ENCODE results near the gene UGT1A3.

UGT1A3 gene

DNA sequence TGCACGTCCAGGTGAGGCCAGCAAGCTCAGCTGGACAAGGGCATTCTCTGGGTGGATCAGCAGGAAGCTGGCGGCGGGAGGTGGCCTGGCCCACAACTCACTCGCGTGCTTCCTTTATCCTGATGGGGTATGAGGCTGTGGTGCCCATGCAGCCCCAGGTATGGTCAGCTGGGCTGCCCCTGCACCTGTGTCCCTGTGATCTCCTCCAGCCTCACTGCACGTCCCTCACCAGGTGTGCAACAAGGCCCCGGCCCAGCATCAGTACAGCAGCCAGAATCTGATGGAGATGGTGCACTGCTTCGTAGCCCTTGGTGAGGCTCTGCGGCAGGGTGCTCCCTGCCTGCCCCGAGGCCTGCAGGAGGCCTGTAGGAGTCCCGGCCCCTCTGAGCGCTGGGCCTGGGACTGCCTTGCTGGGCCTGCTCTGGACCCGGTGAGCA lies 66.9 kb downstream of the UGT1A3 start:
- ATAC-seq (replicated peaks; ENCODE audit: extremely low read depth, poor library complexity, severe bottlenecking) (no peak), DNase-seq (ENCODE audit: low spot score in 2 of 2) (no peak)
- H3K36me3 Mint-ChIP-seq (ENCODE audit: insufficient read depth), result no peaks in the 10 kb centered on the region
- H3K4me1 Mint-ChIP-seq, result no peaks in the 10 kb centered on the region
- no peaks in the 10 kb centered on the region for H3K9me3 Mint-ChIP-seq
- H3K27ac Mint-ChIP-seq (ENCODE audit: low read depth), result no peak overlapping the region
- no peak overlapping the region for H3K4me3 Mint-ChIP-seq
- H3K27me3 Mint-ChIP-seq, result peaks cover 41% of the 10 kb centered on the region

DNA sequence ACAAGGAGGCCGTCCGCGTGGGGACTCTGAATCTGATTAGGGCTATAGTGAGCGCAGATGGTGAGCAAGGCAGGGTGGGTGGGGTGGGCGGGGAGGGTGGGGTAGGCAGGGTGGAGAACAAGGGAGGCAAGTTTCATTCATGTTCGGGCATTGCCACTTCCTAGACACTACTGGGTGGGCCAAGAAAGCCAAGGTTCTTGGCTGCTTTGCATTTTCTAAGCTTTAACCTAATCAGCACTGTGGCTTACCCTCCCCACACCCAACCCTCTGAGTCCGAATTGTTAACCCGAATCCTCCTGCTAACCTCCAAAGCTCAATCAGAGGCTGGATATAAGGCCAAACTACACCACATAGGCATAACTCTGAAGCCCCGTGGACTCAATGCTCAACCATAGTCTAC lies 67.4 kb downstream of the UGT1A3 start:
- no peak for ATAC-seq (replicated peaks; ENCODE audit: extremely low read depth, poor library complexity, severe bottlenecking)
- H3K27me3 Mint-ChIP-seq, result peaks cover 37% of the 10 kb centered on the region
- H3K9me3 Mint-ChIP-seq, result no peaks in the 10 kb centered on the region
- H3K4me3 Mint-ChIP-seq, result no peak overlapping the region
- no peak overlapping the region for H3K27ac Mint-ChIP-seq (ENCODE audit: low read depth)
- H3K4me1 Mint-ChIP-seq, result peaks cover 2% of the 10 kb centered on the region
- no peaks in the 10 kb centered on the region for H3K36me3 Mint-ChIP-seq (ENCODE audit: insufficient read depth)
- DNase-seq (ENCODE audit: low spot score in 2 of 2), result no peak

DNA sequence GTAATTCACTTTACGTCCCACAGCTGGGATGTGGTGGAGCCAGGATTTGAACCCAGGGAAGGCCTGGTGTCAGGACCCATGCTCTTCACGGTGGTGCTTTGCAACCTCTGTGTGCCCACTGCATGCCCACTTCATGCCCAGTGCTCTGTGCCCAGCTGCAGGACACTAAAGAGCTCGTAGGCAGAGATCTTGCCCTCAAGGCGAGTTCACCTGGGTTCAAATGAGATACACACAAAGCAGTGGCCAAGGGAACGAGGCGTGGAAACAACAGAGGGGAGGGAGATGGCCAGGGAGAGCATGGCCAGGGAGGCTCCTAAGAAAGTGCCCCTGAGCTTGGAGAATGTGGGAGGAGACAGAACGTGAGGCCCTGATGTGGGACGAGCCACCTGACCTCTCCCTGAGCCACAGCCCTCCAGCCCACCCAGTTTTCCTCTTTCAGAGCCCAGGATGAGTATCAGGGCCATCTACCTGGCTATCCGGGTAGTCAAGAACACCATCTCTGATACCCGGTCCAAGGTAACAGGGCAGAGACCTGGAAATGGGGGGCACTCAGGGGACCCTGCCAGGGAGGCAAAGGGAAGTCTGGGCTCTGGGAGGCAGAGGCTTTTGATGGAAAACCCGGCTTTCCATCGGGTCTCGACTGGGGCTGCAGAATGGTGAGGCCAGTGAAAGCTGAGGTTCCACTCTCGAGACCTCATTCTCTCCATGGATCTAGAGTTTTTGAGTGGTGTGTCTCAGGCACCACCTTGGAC lies 69.7 kb downstream of the UGT1A3 start:
- H3K36me3 Mint-ChIP-seq (ENCODE audit: insufficient read depth), result no peaks in the 10 kb centered on the region
- peaks cover 30% of the 10 kb centered on the region for H3K27me3 Mint-ChIP-seq
- no peaks in the 10 kb centered on the region for H3K9me3 Mint-ChIP-seq
- DNase-seq (ENCODE audit: low spot score in 2 of 2) (peak in 1 of 2 donors; percentile 6), ATAC-seq (replicated peaks; ENCODE audit: extremely low read depth, poor library complexity, severe bottlenecking) (no peak)
- H3K4me3 Mint-ChIP-seq, result no peak overlapping the region
- H3K4me1 Mint-ChIP-seq, result peaks cover 8% of the 10 kb centered on the region
- no peak overlapping the region for H3K27ac Mint-ChIP-seq (ENCODE audit: low read depth)

DNA sequence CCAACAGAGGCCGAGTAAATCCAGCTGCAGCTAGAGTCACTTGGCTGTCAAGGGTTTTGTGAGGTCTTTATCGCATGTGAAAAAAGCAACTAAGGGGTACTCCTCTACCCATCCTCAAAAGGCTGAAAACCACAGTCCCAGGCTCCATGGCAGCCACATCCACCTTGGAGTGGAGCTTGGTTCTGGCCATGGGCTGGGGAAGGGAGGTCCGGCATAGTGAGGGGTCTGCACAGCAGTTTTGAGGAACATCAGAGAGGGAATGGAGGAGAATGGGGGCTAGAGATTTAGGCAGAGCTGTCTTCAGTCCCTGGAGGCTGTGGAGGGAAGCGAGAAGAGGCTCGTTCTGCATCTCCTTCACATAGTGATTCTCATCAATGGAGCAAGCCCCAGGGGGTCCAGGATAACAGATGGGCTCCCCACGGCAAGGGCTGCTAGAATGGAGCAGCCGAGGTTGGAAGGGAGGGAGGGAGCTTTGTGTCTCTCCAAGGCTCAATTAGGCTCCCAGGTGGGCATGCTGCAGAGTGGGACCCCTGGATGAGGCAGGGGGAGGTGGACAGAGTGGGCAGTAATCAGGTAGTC lies 70.3 kb downstream of the UGT1A3 start:
- ATAC-seq (replicated peaks; ENCODE audit: extremely low read depth, poor library complexity, severe bottlenecking) (no peak), DNase-seq (ENCODE audit: low spot score in 2 of 2) (peak in 1 of 2 donors; percentile 4)
- Mint-ChIP-seq H3K4me3 (no peak overlapping the region), H3K4me1 (peaks cover 8% of the 10 kb centered on the region), H3K27ac (ENCODE audit: low read depth) (no peak overlapping the region), H3K27me3 (peaks cover 36% of the 10 kb centered on the region), H3K36me3 (ENCODE audit: insufficient read depth) (no peaks in the 10 kb centered on the region), H3K9me3 (no peaks in the 10 kb centered on the region)

DNA sequence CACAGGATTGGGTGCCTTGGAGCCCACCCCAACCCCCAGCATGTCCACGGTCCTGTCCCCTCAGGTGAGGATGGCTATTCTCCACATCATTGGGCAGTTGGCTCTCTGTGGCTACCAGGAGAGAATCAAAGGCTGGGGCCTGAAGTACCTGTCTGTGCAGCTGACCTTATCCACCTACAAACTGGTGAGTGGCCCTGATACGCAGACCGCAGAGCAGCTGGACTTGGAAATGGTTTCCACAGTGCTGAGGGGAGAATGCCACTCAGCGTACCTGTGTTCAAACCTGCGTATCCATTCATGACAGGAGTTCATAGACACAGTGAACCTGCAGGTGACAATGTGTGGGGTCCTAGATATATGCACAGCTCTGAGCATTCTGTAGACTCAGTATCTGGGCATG lies 70.9 kb downstream of the UGT1A3 start:
- DNase-seq (ENCODE audit: low spot score in 2 of 2) (no peak), ATAC-seq (replicated peaks; ENCODE audit: extremely low read depth, poor library complexity, severe bottlenecking) (no peak)
- Mint-ChIP-seq H3K27me3 (peaks cover 42% of the 10 kb centered on the region), H3K36me3 (ENCODE audit: insufficient read depth) (no peaks in the 10 kb centered on the region), H3K9me3 (no peaks in the 10 kb centered on the region), H3K4me3 (no peak overlapping the region), H3K4me1 (peaks cover 8% of the 10 kb centered on the region), H3K27ac (ENCODE audit: low read depth) (no peak overlapping the region)

DNA sequence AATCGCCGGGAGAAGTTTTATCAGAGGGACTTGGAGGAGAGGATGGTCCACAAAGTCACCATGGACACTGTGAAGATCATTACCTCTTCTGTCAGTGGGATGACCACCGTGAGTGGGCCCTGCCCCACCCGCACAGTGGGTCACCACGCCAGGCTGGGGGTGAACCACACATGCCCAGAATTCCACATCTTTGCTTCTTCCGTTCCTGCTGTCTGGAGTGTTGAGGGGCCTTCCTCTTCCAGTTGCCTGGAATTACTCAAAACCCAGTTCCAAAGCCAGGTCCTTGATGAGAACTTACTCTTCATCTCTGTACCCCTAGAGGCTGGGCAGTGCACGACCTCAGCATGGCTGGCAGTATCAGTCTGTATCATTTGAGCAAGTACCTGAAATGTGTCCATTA lies 71.4 kb downstream of the UGT1A3 start:
- H3K27ac Mint-ChIP-seq (ENCODE audit: low read depth), result no peak overlapping the region
- ATAC-seq (replicated peaks; ENCODE audit: extremely low read depth, poor library complexity, severe bottlenecking) (no peak), DNase-seq (ENCODE audit: low spot score in 2 of 2) (peak in 1 of 2 donors; percentile 5)
- peaks cover 47% of the 10 kb centered on the region for H3K27me3 Mint-ChIP-seq
- no peaks in the 10 kb centered on the region for H3K36me3 Mint-ChIP-seq (ENCODE audit: insufficient read depth)
- no peak overlapping the region for H3K4me3 Mint-ChIP-seq
- H3K4me1 Mint-ChIP-seq, result peaks cover 8% of the 10 kb centered on the region
- no peaks in the 10 kb centered on the region for H3K9me3 Mint-ChIP-seq

DNA sequence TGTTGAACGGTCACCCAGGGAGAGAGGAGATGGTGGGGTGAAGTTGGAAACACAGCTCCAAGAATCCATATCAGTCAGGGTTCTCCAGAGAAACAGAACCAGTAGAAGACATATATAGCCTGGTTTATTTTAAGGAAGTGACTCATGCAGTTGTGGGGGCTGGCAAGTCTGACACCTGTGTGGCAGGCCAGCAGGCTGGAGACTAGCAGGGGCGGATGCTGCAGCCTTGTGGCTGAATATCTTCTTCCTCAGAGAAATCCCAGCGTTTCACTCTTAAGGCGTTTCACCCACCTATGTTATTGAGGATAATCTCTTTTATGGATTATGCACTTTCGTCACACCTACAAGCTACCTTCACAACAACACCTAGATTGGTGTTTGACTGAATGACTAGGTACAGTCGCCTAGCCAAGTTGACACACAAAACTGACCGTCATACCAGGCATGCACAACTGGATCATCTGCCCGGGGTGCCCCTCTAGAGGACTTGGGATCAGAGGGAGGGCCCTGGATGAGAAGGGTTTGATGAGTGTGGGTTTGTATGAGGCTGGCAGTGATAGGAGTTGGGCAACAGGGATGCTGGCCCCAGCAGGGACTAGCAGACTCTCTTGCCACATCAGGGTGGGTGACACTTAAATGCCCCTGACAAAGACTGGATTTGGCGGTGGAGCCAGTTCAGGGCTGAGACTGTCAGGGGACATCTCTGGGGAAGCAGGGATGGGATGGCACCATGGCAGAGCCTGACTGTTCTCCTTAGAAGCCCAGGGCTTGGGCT lies 72.7 kb downstream of the UGT1A3 start:
- Mint-ChIP-seq H3K9me3 (no peaks in the 10 kb centered on the region), H3K4me1 (peaks cover 8% of the 10 kb centered on the region), H3K4me3 (no peak overlapping the region), H3K36me3 (ENCODE audit: insufficient read depth) (no peaks in the 10 kb centered on the region), H3K27ac (ENCODE audit: low read depth) (no peak overlapping the region), H3K27me3 (peaks cover 60% of the 10 kb centered on the region)
- DNase-seq (ENCODE audit: low spot score in 2 of 2) (peak in 1 of 2 donors; percentile 11), ATAC-seq (replicated peaks; ENCODE audit: extremely low read depth, poor library complexity, severe bottlenecking) (peak; percentile 68)

DNA sequence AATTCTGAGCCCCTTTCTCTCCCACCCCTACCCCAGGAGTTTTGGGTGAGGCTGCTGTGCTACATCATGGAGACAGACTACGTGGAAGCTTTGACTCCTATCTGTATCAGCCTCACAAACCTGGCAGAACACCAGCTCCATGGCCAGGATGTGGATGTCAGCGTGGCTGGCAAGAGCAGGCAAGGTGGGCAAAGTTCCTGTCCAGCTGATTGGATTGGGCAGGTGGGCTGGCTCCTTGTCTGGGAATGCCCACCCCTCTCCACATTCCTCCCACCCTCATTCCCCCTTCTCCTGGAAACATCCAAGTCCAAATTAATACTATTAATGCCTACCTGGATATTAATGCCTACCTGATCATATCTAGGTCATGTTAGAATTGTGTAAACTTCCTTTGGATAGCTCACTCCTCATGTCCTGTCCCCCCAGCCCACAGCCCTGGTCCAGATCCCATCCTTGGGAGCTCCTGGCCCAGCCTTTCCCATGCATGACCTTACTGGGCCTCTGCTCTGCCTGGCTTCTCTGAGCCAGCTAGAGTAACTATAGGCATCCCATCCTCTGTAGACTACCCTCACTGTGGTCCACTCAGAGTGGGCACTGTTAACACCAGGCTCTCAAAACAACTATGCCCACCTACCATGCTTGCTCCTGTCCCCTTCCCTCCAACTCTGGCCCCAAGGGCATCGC lies 73.4 kb downstream of the UGT1A3 start:
- Mint-ChIP-seq H3K4me1 (peaks cover 8% of the 10 kb centered on the region), H3K27me3 (peaks cover 63% of the 10 kb centered on the region), H3K27ac (ENCODE audit: low read depth) (no peak overlapping the region), H3K9me3 (no peaks in the 10 kb centered on the region), H3K36me3 (ENCODE audit: insufficient read depth) (no peaks in the 10 kb centered on the region), H3K4me3 (no peak overlapping the region)
- ATAC-seq (replicated peaks; ENCODE audit: extremely low read depth, poor library complexity, severe bottlenecking), result no peak
- no peak for DNase-seq (ENCODE audit: low spot score in 2 of 2)

DNA sequence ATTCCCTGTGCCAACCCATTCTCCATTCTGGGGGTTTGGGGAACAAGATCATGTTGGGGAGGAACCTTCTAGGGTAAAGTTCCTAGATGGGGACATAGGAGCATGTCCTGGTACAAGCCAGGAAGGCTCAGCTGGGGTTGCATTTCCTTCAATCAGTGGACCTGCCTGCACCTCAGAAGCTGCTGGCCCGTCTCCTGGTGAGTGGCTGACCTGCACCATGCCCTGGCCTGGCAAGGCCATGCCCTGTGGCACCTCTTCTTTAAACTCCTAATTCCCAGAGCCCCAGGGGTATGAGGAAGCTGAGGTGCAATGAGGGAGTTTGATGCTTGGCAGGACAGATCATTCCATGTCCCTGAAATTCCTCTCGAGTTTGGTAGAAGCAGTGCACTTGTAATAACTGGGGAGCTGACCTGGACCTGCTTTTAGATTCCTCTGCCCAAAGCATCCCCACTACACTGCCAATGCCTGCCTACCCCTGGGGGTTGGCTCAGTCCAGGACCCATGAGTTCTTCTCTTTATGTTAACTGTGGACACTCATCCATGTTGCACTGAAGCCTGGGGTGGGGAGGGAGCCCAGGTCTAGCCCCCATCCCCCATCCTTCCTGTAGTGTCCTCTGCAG lies 74.6 kb downstream of the UGT1A3 start:
- H3K27me3 Mint-ChIP-seq, result peaks cover 61% of the 10 kb centered on the region

DNA sequence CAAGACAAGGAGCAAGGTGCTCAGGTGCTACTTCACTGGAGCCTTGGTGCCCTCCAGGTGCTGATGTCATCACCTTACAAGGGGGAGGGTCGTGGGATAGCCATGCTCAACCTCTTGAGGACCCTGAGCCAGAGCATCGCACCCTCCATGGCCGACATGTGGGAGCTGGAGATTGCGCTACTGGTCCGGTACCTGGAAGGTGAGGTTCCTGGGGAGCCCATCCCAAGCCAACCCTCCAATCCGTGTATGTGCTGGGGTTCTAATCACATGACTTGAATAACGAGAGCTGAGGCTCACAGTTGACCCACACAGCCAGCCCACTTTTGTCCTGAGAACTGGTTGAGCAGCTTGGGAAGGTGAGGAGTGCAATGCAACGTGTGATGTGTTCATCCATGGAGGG lies 75.2 kb downstream of the UGT1A3 start:
- no peak overlapping the region for H3K27ac Mint-ChIP-seq (ENCODE audit: low read depth)
- H3K4me3 Mint-ChIP-seq, result no peak overlapping the region
- H3K27me3 Mint-ChIP-seq, result peaks cover 55% of the 10 kb centered on the region
- no peaks in the 10 kb centered on the region for H3K9me3 Mint-ChIP-seq
- no peak for ATAC-seq (replicated peaks; ENCODE audit: extremely low read depth, poor library complexity, severe bottlenecking)
- H3K4me1 Mint-ChIP-seq, result peaks cover 8% of the 10 kb centered on the region
- DNase-seq (ENCODE audit: low spot score in 2 of 2), result peak in 1 of 2 donors; percentile 8
- H3K36me3 Mint-ChIP-seq (ENCODE audit: insufficient read depth), result no peaks in the 10 kb centered on the region

More for the DNA sequence above, 74.6 kb downstream of the UGT1A3 start:
- Mint-ChIP-seq H3K4me3 (no peak overlapping the region), H3K4me1 (peaks cover 8% of the 10 kb centered on the region), H3K36me3 (ENCODE audit: insufficient read depth) (no peaks in the 10 kb centered on the region), H3K9me3 (no peaks in the 10 kb centered on the region), H3K27ac (ENCODE audit: low read depth) (no peak overlapping the region)
- ATAC-seq (replicated peaks; ENCODE audit: extremely low read depth, poor library complexity, severe bottlenecking), result no peak
- DNase-seq (ENCODE audit: low spot score in 2 of 2), result no peak

DNA sequence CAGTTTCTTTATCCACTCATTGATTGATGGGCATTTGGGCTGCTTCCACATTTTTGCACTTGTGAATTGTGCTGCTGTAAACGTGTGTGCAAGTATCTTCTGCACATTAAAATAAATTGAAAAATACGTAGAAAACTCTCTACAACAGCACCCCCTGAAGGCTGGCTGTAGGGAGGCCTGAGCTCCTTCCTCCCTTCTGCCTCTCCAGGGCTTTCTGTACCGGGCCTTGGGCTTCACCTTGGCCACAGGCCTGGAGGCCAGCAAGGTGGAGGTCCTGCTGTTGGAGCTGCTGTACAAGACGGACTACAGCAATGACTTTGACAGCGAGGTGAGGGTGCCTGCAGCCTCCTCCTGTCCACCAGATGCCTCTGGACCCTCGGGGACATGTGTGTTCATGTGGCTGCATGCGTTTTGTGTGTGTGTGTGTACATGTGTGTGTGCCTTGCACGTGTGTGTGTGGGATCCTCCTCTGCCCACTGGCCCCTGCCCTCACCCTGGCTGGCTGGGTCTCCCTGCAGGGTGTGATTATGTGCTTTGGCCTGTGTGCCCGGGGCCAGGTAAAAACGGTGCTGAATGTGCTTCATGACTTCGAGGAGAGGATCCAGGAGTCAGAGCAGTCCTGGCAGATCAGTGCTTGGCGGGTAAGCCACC lies 78.5 kb downstream of the UGT1A3 start:
- Mint-ChIP-seq H3K27ac (ENCODE audit: low read depth) (no peak overlapping the region), H3K4me1 (no peaks in the 10 kb centered on the region), H3K36me3 (ENCODE audit: insufficient read depth) (no peaks in the 10 kb centered on the region), H3K27me3 (peaks cover 65% of the 10 kb centered on the region), H3K9me3 (no peaks in the 10 kb centered on the region), H3K4me3 (no peak overlapping the region)
- ATAC-seq (replicated peaks; ENCODE audit: extremely low read depth, poor library complexity, severe bottlenecking), result no peak
- DNase-seq (ENCODE audit: low spot score in 2 of 2), result peak in 1 of 2 donors; percentile 10
